HL-60 (cell line): Measurements from ENCODE around the gene KIAA1671.

Source experiments
- DNase-seq, 2 experiments: peaks; one replicate each; pipeline ENCODE4 v3.0.0-alpha.2; 2010 to 2020; ENCODE audit warnings: low read depth in 1 of 2, low spot score in 1 of 2
- H3K27ac ChIP-seq: fragments of 250-450 bp; sonication (Bioruptor Pico); replicated peaks from 2 replicates; pipeline ENCODE4 v1.5.1; 2020; ENCODE audit warnings: mild to moderate bottlenecking, moderate library complexity
- H3K27me3 ChIP-seq: fragments of 250-450 bp; sonication (Bioruptor Pico); 2 replicates; pipeline ENCODE4 v1.5.1; 2021; ENCODE audit warnings: mild to moderate bottlenecking, moderate library complexity; ENCODE audit not compliant: insufficient read depth, poor library complexity, severe bottlenecking
- H3K4me3 ChIP-seq: replicated peaks from 2 replicates; pipeline ENCODE4 v1.5.1; 2011; ENCODE audit warnings: mild to moderate bottlenecking, control low read depth, low read length; ENCODE audit not compliant: insufficient read depth
- GABPA ChIP-seq: IDR thresholded peaks from 2 replicates; pipeline ENCODE4 v1.6.1; 2012; ENCODE audit warnings: low read depth
- POLR2AphosphoS5 ChIP-seq: IDR thresholded peaks from 2 replicates; pipeline ENCODE4 v1.6.1; 2012; ENCODE audit warnings: low read depth
- SPI1 ChIP-seq: IDR thresholded peaks from 2 replicates; pipeline ENCODE4 v1.6.1; 2012; ENCODE audit warnings: low read depth, mild to moderate bottlenecking, borderline replicate concordance
- TF ChIP-seq, protein P1 (sequence below): IDR thresholded peaks from one replicate; pipeline ENCODE4 v1.5.1; 2011; ENCODE audit warnings: low read length, control low read depth, inconsistent platforms; ENCODE audit not compliant: insufficient read depth
- TF ChIP-seq, protein P2 (sequence below): IDR thresholded peaks from 2 replicates; pipeline ENCODE4 v1.6.1; 2012; ENCODE audit warnings: low read depth; ENCODE audit not compliant: insufficient replicate concordance

The KIAA1671 gene

DNA sequence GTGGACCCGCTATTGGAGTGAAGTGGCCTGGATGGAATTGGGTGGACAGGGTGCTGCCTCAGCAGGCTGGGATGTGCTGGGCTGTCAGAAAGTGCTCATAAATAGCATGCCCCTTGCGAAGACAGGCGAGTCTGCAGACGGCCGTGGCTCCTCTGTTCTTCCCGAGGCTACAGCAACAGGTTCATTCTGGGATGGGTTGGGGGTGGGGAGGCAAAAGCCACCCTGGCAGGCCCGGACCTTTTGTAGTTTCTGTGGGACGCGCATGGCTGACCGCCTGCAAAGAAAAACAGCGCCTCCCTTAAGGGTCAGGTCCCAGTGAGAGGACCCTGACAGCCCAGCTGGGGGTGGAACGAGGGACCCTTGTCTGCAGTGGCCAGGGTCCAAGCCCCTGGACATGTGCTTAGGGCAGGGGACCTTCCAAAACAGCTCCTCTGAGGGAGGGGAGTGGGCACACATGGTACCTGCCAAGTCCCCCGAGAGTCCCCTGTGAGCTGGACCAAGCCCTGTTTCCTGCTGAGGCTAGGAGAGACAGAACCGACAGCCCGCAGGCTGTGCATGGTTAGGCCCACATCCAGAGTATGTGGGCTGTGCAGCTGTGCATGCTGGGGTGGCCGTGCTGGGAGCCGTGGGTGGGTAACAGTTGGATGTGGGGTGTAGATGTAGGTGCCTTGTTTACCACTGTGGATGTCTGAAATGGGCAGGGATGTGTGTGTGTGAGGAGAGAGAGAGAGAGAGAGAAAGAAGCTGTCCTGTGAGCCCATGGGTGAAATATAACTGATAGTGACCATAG, 247.4 kb downstream of the KIAA1671 start, which contains the start of gene CRYBB3:
CRYBB3 (plus strand) TSS at position 128 of the 790 bp plus-strand sequence. CDS start 1,539 bp downstream, outside the sequence.
- no peak within 1 kb of the TSS for H3K4me3 ChIP-seq
- DNase-seq: no peak
- H3K27me3 ChIP-seq: no peaks in the 10 kb centered on the region
- H3K27ac ChIP-seq: no peak within 1 kb of the TSS
- TF ChIP-seq GABPA (no peak), SPI1 (no peak)

DNA sequence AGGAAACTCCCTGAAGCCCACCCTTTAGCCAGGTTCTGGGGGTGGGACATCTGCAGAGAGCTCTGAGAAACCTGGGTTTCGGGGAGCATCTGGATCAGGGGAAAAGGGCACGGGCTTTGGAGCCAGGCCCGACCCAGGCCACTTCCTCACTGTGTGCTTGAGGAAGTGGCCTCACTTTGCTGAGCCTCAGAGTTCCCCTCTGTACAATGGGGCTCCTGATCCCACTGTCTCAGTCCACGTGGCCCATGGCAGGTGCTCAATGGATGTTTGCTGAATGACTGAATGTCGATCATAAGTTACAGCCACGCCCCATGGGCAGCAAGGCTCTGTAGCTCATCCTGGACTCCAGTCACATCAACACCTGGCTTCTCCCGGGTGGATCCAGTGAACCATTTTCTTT, 248.5 kb downstream of the KIAA1671 start:
- TF ChIP-seq POLR2AphosphoS5: no peak
- no peak for TF ChIP-seq GABPA
- no peak for TF ChIP-seq SPI1
- TF ChIP-seq, protein P1, sequence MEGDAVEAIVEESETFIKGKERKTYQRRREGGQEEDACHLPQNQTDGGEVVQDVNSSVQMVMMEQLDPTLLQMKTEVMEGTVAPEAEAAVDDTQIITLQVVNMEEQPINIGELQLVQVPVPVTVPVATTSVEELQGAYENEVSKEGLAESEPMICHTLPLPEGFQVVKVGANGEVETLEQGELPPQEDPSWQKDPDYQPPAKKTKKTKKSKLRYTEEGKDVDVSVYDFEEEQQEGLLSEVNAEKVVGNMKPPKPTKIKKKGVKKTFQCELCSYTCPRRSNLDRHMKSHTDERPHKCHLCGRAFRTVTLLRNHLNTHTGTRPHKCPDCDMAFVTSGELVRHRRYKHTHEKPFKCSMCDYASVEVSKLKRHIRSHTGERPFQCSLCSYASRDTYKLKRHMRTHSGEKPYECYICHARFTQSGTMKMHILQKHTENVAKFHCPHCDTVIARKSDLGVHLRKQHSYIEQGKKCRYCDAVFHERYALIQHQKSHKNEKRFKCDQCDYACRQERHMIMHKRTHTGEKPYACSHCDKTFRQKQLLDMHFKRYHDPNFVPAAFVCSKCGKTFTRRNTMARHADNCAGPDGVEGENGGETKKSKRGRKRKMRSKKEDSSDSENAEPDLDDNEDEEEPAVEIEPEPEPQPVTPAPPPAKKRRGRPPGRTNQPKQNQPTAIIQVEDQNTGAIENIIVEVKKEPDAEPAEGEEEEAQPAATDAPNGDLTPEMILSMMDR: no peak
- TF ChIP-seq, protein P2, sequence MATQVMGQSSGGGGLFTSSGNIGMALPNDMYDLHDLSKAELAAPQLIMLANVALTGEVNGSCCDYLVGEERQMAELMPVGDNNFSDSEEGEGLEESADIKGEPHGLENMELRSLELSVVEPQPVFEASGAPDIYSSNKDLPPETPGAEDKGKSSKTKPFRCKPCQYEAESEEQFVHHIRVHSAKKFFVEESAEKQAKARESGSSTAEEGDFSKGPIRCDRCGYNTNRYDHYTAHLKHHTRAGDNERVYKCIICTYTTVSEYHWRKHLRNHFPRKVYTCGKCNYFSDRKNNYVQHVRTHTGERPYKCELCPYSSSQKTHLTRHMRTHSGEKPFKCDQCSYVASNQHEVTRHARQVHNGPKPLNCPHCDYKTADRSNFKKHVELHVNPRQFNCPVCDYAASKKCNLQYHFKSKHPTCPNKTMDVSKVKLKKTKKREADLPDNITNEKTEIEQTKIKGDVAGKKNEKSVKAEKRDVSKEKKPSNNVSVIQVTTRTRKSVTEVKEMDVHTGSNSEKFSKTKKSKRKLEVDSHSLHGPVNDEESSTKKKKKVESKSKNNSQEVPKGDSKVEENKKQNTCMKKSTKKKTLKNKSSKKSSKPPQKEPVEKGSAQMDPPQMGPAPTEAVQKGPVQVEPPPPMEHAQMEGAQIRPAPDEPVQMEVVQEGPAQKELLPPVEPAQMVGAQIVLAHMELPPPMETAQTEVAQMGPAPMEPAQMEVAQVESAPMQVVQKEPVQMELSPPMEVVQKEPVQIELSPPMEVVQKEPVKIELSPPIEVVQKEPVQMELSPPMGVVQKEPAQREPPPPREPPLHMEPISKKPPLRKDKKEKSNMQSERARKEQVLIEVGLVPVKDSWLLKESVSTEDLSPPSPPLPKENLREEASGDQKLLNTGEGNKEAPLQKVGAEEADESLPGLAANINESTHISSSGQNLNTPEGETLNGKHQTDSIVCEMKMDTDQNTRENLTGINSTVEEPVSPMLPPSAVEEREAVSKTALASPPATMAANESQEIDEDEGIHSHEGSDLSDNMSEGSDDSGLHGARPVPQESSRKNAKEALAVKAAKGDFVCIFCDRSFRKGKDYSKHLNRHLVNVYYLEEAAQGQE: no peak
- no peak overlapping the region for H3K4me3 ChIP-seq
- H3K27ac ChIP-seq: no peak overlapping the region
- H3K27me3 ChIP-seq: no peaks in the 10 kb centered on the region
- DNase-seq: no peak

DNA sequence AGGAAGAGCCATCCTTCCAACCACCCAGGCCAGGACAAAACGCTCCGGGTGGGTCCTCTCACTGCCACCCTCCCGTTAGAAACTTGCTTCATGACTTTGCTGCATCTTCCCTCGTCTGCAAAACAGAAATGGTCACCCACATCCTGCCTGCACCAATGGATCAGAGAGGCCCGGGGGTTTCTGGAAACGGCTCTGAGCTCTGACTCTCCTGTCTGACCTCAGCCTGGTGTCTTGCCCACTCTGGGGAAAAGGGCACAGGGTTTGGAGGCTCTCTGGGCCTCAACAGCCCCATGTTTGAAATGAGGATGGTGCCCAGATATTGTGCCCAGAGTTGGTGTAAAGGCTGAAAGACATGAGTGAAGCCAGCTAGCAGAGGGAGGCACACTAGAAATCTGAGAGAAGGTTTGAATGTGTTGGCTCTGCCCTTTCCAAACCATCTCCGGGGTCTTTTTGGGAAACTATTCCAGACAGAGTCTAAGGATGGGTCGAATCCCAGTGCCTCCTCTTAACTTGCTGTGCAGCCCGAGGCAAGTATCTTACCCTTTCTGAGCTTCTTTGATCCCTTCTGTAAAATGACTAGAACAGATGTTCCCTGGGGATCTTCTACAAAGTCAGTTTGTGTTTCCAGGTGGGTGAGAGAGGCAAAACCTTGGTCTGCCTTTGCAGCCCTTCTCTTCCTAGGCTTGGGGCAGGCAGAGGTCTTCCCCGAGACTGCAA, 249.2 kb downstream of the KIAA1671 start:
- no peak overlapping the region for H3K27ac ChIP-seq
- no peak for DNase-seq
- TF ChIP-seq GABPA (no peak), POLR2AphosphoS5 (no peak), SPI1 (no peak)
- TF ChIP-seq, protein P1: no peak
- TF ChIP-seq, protein P2: no peak
- H3K4me3 ChIP-seq: no peak overlapping the region
- H3K27me3 ChIP-seq: no peaks in the 10 kb centered on the region

DNA sequence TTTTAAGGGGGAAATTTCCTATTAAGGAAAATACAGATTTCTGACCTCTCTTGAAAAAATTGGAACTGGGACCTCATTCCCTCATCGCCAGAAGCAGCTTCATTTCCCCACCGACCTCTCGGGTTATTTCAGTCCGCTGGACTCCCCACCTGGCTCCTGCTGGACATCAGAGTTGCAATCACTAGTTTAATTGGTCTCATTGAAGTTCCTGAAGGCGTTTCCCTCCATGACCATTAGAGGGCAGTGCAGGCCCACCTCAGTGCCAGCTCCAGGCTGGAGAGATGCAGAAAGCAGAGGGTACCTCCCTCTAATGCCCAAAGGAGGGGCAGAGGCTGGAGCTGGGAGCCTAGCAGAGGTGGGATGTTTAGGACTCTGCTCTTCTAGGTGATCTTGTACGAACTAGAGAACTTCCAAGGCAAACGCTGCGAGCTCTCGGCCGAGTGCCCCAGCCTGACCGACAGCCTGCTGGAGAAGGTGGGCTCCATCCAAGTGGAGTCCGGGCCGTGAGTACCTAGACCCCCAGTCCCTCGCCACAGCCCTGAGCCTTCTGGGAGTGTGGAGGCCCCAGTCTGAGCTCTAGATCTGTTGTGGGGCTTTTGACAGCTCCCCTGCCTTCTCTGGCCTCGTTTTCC, 249.9 kb downstream of the KIAA1671 start:
- DNase-seq: peak; percentile 12 to 59

More for the DNA sequence above, 249.9 kb downstream of the KIAA1671 start:
- Histone ChIP-seq H3K27me3 (no peaks in the 10 kb centered on the region), H3K27ac (no peak overlapping the region), H3K4me3 (no peak overlapping the region)
- TF ChIP-seq POLR2AphosphoS5 (no peak), GABPA (no peak)
- TF ChIP-seq, protein P2: no peak
- TF ChIP-seq, protein P1: peak; percentile 93
